HepG2 (cell line): ENCODE data around the gene ABI2. TPM values are rescaled to one million over a fixed set of nuclear protein-coding genes. Genes with fewer than 3 reads are reported as not detected.

ENCODE experiments used
- ATAC-seq: fragments of 200-7000 bp; cut with Tn5 transposase; 3 replicates; pipeline ENCODE4 v1.9.1; 2020; ENCODE audit warnings: mild to moderate bottlenecking, moderate library complexity
- BruUV-seq: library from RNA; stranded (reverse); fragments of 400-500 nt; replicated peaks from 2 replicates; lab custom pipeline; 2021; lab: Mats Ljungman, UMichigan
- CTCF ChIA-PET: fragments of 300-600 bp; formaldehyde crosslinking; extraction: SDS; loops from one replicate; lab custom pipeline; 2021; ENCODE audit warnings: low total read pairs, inconsistent platforms, low intra/inter-chr PET ratio; lab: Yijun Ruan, JAX
- POLR2A ChIA-PET: fragments of 350-600 bp; sonication (Branson Sonifier 250); formaldehyde crosslinking; loops from one replicate; lab custom pipeline; 2020; ENCODE audit warnings: antibody characterized with exemption, inconsistent platforms; lab: Yijun Ruan, JAX
- DNase-seq: peaks from one replicate; pipeline ENCODE4 v3.0.0-alpha.2; 2015; ENCODE audit warnings: low spot score
- FAIRE-seq: peaks from 3 replicates; lab custom pipeline; 2011; peaks lifted over from hg19 to GRCh38; lab: Jason Lieb, UNC
- H2AFZ ChIP-seq: one replicate; pipeline ENCODE4 v1.6.1; 2011; ENCODE audit warnings: low read length, inconsistent platforms
- H3K27ac ChIP-seq: fragments of 300-600 bp; 3 replicates; pipeline ENCODE4 v1.8.0; 2011; ENCODE audit warnings: mixed run types, mild to moderate bottlenecking, mixed read lengths, low read length, inconsistent platforms; ENCODE audit not compliant: insufficient read depth; ENCODE audit errors: extremely low read length
- H3K27me3 ChIP-seq, 2 experiments: fragments of 200-600 bp in 1 of 2; 2 replicates in 1 of 2; 3 replicates in 1 of 2; pipeline versions ENCODE4 v1.6.0 to v1.8.0; 2011; ENCODE audit warnings: low read length in 2 of 2, mild to moderate bottlenecking in 2 of 2, moderate library complexity in 2 of 2, inconsistent platforms in 1 of 2; ENCODE audit not compliant: insufficient read depth in 2 of 2, control insufficient read depth in 1 of 2
- H3K36me3 ChIP-seq, 2 experiments: fragments of 200-600 bp in 1 of 2; replicated peaks in 1 of 2; 2 replicates in 1 of 2; 3 replicates in 1 of 2; pipeline versions ENCODE4 v1.5.1 to v1.8.0; 2011; ENCODE audit warnings: low read length in 2 of 2, inconsistent platforms in 1 of 2; ENCODE audit not compliant: insufficient read depth in 2 of 2, control insufficient read depth in 1 of 2
- H3K4me1 ChIP-seq: 2 replicates; pipeline ENCODE4 v1.5.1; 2012; ENCODE audit warnings: low read length, inconsistent platforms; ENCODE audit not compliant: insufficient read depth
- H3K4me2 ChIP-seq: 2 replicates; pipeline ENCODE4 v1.6.0; 2011; ENCODE audit warnings: low read depth, low read length, inconsistent platforms
- H3K4me3 ChIP-seq, 3 experiments: fragments of 200-600 bp in 1 of 3; sonication (generic), shearing (Covaris generic) in 1 of 3; replicated peaks in 1 of 3; 2 replicates each; pipeline ENCODE4 v1.5.1; 2011 to 2016; ENCODE audit warnings: low read length in 3 of 3, inconsistent platforms in 2 of 3, low read depth in 2 of 3, mild to moderate bottlenecking in 2 of 3, control low read depth in 1 of 3, mixed read lengths in 1 of 3; ENCODE audit not compliant: insufficient read depth in 1 of 3
- H3K79me2 ChIP-seq: one replicate; pipeline ENCODE4 v1.6.1; 2011; ENCODE audit warnings: low read length, inconsistent platforms; ENCODE audit not compliant: insufficient read depth
- H3K9ac ChIP-seq: 2 replicates; pipeline ENCODE4 v1.6.0; 2011; ENCODE audit warnings: mild to moderate bottlenecking, low read depth, low read length, inconsistent platforms; ENCODE audit not compliant: insufficient read depth
- H3K9me3 ChIP-seq: 2 replicates; pipeline ENCODE4 v1.5.1; 2012; ENCODE audit warnings: mild to moderate bottlenecking, low read length
- H4K20me1 ChIP-seq: 2 replicates; pipeline ENCODE4 v1.6.0; 2011; ENCODE audit warnings: inconsistent platforms, mild to moderate bottlenecking, low read length, moderate library complexity; ENCODE audit not compliant: insufficient read depth
- ATF7-NPFF ChIP-seq: sonication (generic); formaldehyde crosslinking; IDR thresholded peaks from 2 replicates; pipeline ENCODE4 v1.8.1; 2023; ENCODE audit warnings: mild to moderate bottlenecking, low read depth, missing genetic modification reagents, moderate library complexity
- CBX5 ChIP-seq: sonication (generic); formaldehyde crosslinking; IDR thresholded peaks from 2 replicates; pipeline ENCODE4 v1.4.0; 2020; ENCODE audit warnings: missing genetic modification reagents, borderline replicate concordance
- ESRRA ChIP-seq: sonication (generic); formaldehyde crosslinking; IDR thresholded peaks from 2 replicates; pipeline ENCODE4 v1.5.1; 2020; ENCODE audit warnings: mild to moderate bottlenecking, low read depth, missing genetic modification reagents
- FLYWCH1 ChIP-seq: sonication (generic); formaldehyde crosslinking; IDR thresholded peaks from 2 replicates; pipeline ENCODE4 v1.8.1; 2023; ENCODE audit warnings: mild to moderate bottlenecking, missing genetic modification reagents
- HIVEP1 ChIP-seq: sonication (generic); formaldehyde crosslinking; IDR thresholded peaks from 2 replicates; pipeline ENCODE4 v1.4.0; 2020; ENCODE audit warnings: mild to moderate bottlenecking, missing genetic modification reagents
- JUN ChIP-seq: sonication (generic); formaldehyde crosslinking; IDR thresholded peaks from 2 replicates; pipeline ENCODE4 v1.4.0; 2020; ENCODE audit warnings: mild to moderate bottlenecking, missing genetic modification reagents
- MIXL1 ChIP-seq: IDR thresholded peaks from 2 replicates; pipeline ENCODE4 v1.6.1; 2016
- MTA1 ChIP-seq: sonication (generic); formaldehyde crosslinking; IDR thresholded peaks from 2 replicates; pipeline ENCODE4 v1.4.0; 2020; ENCODE audit warnings: missing genetic modification reagents, mild to moderate bottlenecking, borderline replicate concordance
- NR1H2 ChIP-seq: sonication (generic); formaldehyde crosslinking; IDR thresholded peaks from 2 replicates; pipeline ENCODE4 v1.8.1; 2022; ENCODE audit warnings: low read depth, missing genetic modification reagents, borderline replicate concordance
- SOX13 ChIP-seq, 3 experiments: fragments of 450-650 bp in 1 of 3; sonication (generic) in 1 of 3; formaldehyde crosslinking in 1 of 3; IDR thresholded peaks in 2 of 3; conservative IDR thresholded peaks in 1 of 3; 2 replicates each; pipeline versions ENCODE4 v1.5.0 to v1.6.1; 2016 to 2020; ENCODE audit warnings: antibody characterized with exemption in 1 of 3, mild to moderate bottlenecking in 1 of 3, missing compliant biosample characterization in 1 of 3, missing genetic modification reagents in 1 of 3, moderate library complexity in 1 of 3
- TCF7 ChIP-seq: sonication (generic); IDR thresholded peaks from 2 replicates; pipeline ENCODE4 v1.6.1; 2016; ENCODE audit warnings: antibody characterized with exemption, low read depth
- ZNF180 ChIP-seq: sonication (generic); formaldehyde crosslinking; IDR thresholded peaks from 2 replicates; pipeline ENCODE4 v1.4.0; 2020; ENCODE audit warnings: low read depth, missing genetic modification reagents, borderline replicate concordance
- ZNF484 ChIP-seq: sonication (generic); formaldehyde crosslinking; IDR thresholded peaks from 2 replicates; pipeline ENCODE4 v1.5.1; 2020; ENCODE audit warnings: mild to moderate bottlenecking, low read depth, missing genetic modification reagents, borderline replicate concordance
- WGBS: methylation state at CpG from one replicate; pipeline ENCODE4 v1.1.6; 2017; ENCODE audit warnings: low lambda C conversion rate; 5-methylcytosine and 5-hydroxymethylcytosine counted together
- in situ Hi-C: cut with HindIII; loops from 2 replicates; pipeline ENCODE4 v1.10.0; 2017; ENCODE audit warnings: low pct_unique_long_range_greater_than_20kb; ENCODE audit not compliant: extremely low pct_ligation_motif_present
- intact Hi-C: fragments of 100-400 bp; cut with micrococcal nuclease; formaldehyde crosslinking; loops from one replicate; pipeline ENCODE4 v1.10.0; 2022; ENCODE audit not compliant: unreplicated experiment
- polyA plus RNA-seq, 8 experiments: library from polyadenylated mRNA; depleted of rRNA in 3 of 8; stranded (reverse) in 7 of 8; unstranded in 1 of 8; fragments of >200 nt; fragmentation: Illumina TruSeq in 4 of 8; extraction: Trizol in 4 of 8; gene quantifications; 2 replicates each; pipeline versions ENCODE4 v1.2.1 to v1.2.3, GENCODE V29; 2011 to 2016; ENCODE audit warnings: low read depth in 4 of 8, missing spikeins in 1 of 8, mixed read lengths in 1 of 8; ENCODE audit not compliant: insufficient read depth in 1 of 8
- total RNA-seq, 5 experiments: library from RNA; depleted of rRNA; stranded (reverse); fragments of >200 nt; fragmentation: Illumina TruSeq; extraction: Trizol; gene quantifications; 2 replicates each; pipeline ENCODE4 v1.2.3, GENCODE V29; 2016; ENCODE audit warnings: low read depth in 1 of 5
- TF ChIP-seq, protein P1 (sequence below): sonication (generic); formaldehyde crosslinking; IDR thresholded peaks from 2 replicates; pipeline ENCODE4 v1.4.0; 2020; ENCODE audit warnings: mild to moderate bottlenecking, missing genetic modification reagents, borderline replicate concordance

The ABI2 gene
- total and polyA plus RNA-seq, 2 of the 13 experiments (the other 11 are each of a cell fraction or from before 2014, with no cell fraction given), result 28.4 to 32.4 TPM

DNA sequence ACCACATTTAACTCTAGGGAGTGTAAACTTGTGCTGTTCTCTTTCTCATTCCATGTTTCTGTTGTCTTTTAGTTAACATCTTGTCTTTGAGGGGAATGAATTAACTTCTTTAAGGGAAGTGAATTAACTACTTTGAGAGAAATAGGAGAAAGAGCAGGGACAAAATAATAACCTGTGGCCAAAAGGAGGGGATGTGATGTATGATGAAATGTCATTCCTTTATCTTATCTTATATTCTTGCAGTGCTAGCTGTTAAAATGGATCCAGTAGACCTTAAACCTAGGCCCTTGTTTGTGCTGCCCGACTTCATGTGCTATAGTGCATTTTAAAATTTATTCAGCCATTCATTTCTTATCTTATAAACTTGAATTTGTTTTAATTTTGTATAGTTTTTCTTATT is 18.4 kb downstream of the ABI2 start:
- no TSS peak for BruUV-seq
- no peak for DNase-seq
- no peak for FAIRE-seq
- Histone ChIP-seq H3K4me2 (no peak overlapping the region), H3K4me1 (0 out of 2 replicates have a peak, but pooled peaks cover 7% of the 10 kb centered on the region), H2AFZ (no peak overlapping the region), H3K4me3 (no peak overlapping the region), H3K9ac (no peak overlapping the region), H3K27ac (no peak overlapping the region), H3K27me3 (no peaks in the 10 kb centered on the region), H4K20me1 (no peaks in the 10 kb centered on the region), H3K36me3 (peaks cover 0 to 12% of the 10 kb centered on the region in 2 experiments; a peak in 3 of 5 replicates), H3K79me2 (peaks cover 25% of the 10 kb centered on the region), H3K9me3 (no peaks in the 10 kb centered on the region)
- intact Hi-C loops (no loop called here), in situ Hi-C loops (no loop called here)
- no peak for ATAC-seq
- POLR2A ChIA-PET, result no interaction called here
- CTCF ChIA-PET, result no interaction called here
- WGBS, result 90% methylated on average over 1 of the region's 1 CpG
- TF ChIP-seq JUN, result no peak
- no peak for TF ChIP-seq SOX13 (IDR thresholded peaks at IDR 0.05)
- no peak for TF ChIP-seq SOX13 (CRISPR knock-in tag; conservative IDR thresholded peaks at IDR 0.05 in 1 of 2, IDR thresholded peaks at IDR 0.05 in 1 of 2)
- TF ChIP-seq ZNF484, result no peak
- no peak for TF ChIP-seq ESRRA
- no peak for TF ChIP-seq TCF7
- TF ChIP-seq, protein P1, sequence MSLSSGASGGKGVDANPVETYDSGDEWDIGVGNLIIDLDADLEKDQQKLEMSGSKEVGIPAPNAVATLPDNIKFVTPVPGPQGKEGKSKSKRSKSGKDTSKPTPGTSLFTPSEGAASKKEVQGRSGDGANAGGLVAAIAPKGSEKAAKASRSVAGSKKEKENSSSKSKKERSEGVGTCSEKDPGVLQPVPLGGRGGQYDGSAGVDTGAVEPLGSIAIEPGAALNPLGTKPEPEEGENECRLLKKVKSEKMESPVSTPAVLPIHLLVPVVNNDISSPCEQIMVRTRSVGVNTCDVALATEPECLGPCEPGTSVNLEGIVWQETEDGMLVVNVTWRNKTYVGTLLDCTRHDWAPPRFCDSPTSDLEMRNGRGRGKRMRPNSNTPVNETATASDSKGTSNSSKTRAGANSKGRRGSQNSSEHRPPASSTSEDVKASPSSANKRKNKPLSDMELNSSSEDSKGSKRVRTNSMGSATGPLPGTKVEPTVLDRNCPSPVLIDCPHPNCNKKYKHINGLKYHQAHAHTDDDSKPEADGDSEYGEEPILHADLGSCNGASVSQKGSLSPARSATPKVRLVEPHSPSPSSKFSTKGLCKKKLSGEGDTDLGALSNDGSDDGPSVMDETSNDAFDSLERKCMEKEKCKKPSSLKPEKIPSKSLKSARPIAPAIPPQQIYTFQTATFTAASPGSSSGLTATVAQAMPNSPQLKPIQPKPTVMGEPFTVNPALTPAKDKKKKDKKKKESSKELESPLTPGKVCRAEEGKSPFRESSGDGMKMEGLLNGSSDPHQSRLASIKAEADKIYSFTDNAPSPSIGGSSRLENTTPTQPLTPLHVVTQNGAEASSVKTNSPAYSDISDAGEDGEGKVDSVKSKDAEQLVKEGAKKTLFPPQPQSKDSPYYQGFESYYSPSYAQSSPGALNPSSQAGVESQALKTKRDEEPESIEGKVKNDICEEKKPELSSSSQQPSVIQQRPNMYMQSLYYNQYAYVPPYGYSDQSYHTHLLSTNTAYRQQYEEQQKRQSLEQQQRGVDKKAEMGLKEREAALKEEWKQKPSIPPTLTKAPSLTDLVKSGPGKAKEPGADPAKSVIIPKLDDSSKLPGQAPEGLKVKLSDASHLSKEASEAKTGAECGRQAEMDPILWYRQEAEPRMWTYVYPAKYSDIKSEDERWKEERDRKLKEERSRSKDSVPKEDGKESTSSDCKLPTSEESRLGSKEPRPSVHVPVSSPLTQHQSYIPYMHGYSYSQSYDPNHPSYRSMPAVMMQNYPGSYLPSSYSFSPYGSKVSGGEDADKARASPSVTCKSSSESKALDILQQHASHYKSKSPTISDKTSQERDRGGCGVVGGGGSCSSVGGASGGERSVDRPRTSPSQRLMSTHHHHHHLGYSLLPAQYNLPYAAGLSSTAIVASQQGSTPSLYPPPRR (CRISPR knock-in tag), result no peak
- no peak for TF ChIP-seq ATF7-NPFF (CRISPR knock-in tag)
- TF ChIP-seq CBX5 (CRISPR knock-in tag), result no peak
- no peak for TF ChIP-seq NR1H2 (CRISPR knock-in tag)
- no peak for TF ChIP-seq ZNF180 (CRISPR knock-in tag)
- TF ChIP-seq FLYWCH1, result no peak
- no peak for TF ChIP-seq MIXL1 (CRISPR knock-in tag)
- no peak for TF ChIP-seq MTA1 (CRISPR knock-in tag)
- no peak for TF ChIP-seq HIVEP1 (CRISPR knock-in tag)
